ENCODE results near the gene EVI5. TPM values are rescaled to one million over a fixed set of nuclear protein-coding genes. Genes with fewer than 3 reads are reported as not detected.
"Not testable (repeated sequence)": the region's sequence is repeated elsewhere in the genome, so short reads cannot be mapped to it uniquely, and the experiment has no call there.

EVI5 gene
- polyA plus RNA-seq, 2 of the 4 experiments (the other 2 are of a cell fraction), result 10.2 to 10.4 TPM

- DNase-seq (ENCODE audit: low read depth in 1 of 2, low spot score in 1 of 2) (no peak), FAIRE-seq (no peak), ATAC-seq (no peak)
- TF ChIP-seq CEBPB (IDR thresholded peaks at IDR 0.05) (no peak), FOSL2 (IDR thresholded peaks at IDR 0.05) (no peak), FOSL2 (CRISPR knock-in tag; IDR thresholded peaks at IDR 0.05) (no peak), BCL3 (IDR thresholded peaks at IDR 0.05) (no peak), ZFP36 (IDR thresholded peaks at IDR 0.05; ENCODE audit: borderline replicate concordance, partially characterized antibody) (no peak), RARB (CRISPR knock-in tag; IDR thresholded peaks at IDR 0.05) (no peak), HOXB5 (CRISPR knock-in tag; IDR thresholded peaks at IDR 0.05) (no peak), HES2 (IDR thresholded peaks at IDR 0.05) (no peak), CTCF (IDR thresholded peaks at IDR 0.05) (no peak), MAFK (IDR thresholded peaks at IDR 0.05; ENCODE audit: partially characterized antibody) (no peak), ZSCAN20 (CRISPR knock-in tag; IDR thresholded peaks at IDR 0.05) (no peak), HMGXB4 (CRISPR knock-in tag; IDR thresholded peaks at IDR 0.05; ENCODE audit: borderline replicate concordance) (no peak), REST (IDR thresholded peaks at IDR 0.05) (no peak), ELK1 (IDR thresholded peaks at IDR 0.05; ENCODE audit: low read depth, low read length) (no peak), MAZ (IDR thresholded peaks at IDR 0.05; ENCODE audit: borderline replicate concordance, low read depth, low read length) (no peak)
- ChIA-PET POLR2A (no interaction called here), CTCF (no interaction called here)
- Histone ChIP-seq H3K4me1 (no peaks in the 10 kb centered on the region), H3K27ac (no peak overlapping the region), H3K4me2 (no peak overlapping the region), H3K9me3 (no peaks in the 10 kb centered on the region), H3K4me3 (no peak overlapping the region)
- 96% methylated on average over 1 of the region's 1 CpG for WGBS (ENCODE audit: missing lambda C conversion rate)
Observed at GRCh38 chr1:92774407-92774806, 10.5 kb downstream of the EVI5 start.

- H3K4me1 ChIP-seq; ATAC-seq; DNase-seq (ENCODE audit: low read depth in 1 of 2, low spot score in 1 of 2); H3K27ac ChIP-seq; FAIRE-seq; H3K4me2 ChIP-seq; H3K9me3 ChIP-seq; POLR2A ChIA-PET; H3K4me3 ChIP-seq: not testable (repeated sequence)
- WGBS (ENCODE audit: missing lambda C conversion rate), result 84% methylated on average over 2 of the region's 2 CpGs
- CTCF ChIA-PET, result interaction anchor here (1.1 kb wide), 1 partner anchor 25 kb away, joined by 3 read pairs; no protein-coding TSS in a partner anchor
Observed at GRCh38 chr1:92773749-92774148, 11.2 kb downstream of the EVI5 start.
